Measurements from ENCODE around the gene COL26A1. TPM values are rescaled to one million over a fixed set of nuclear protein-coding genes. Genes with fewer than 3 reads are reported as not detected.

Gene COL26A1
- polyA plus RNA-seq, 1 donor from 2014 or later, result 36.6 TPM

GRCh38 chr7:101402081-101402779 lies 39.6 kb downstream of the COL26A1 start:
- Histone ChIP-seq H3K79me2 (replicated peaks; ENCODE audit: insufficient read depth, low read length) (no peaks in the 10 kb centered on the region), H3F3A (ENCODE audit: insufficient read depth, low read length, poor library complexity, severe bottlenecking) (no peaks in the 10 kb centered on the region), H3K36me3 (ENCODE audit: insufficient read depth, low read length) (no peaks in the 10 kb centered on the region), H3K27ac (ENCODE audit: low read length) (no peak overlapping the region), H3K4me2 (ENCODE audit: low read length) (no peak overlapping the region), H3K9ac (ENCODE audit: low read length) (no peak overlapping the region), H3K9me2 (ENCODE audit: insufficient read depth, low read length) (no peaks in the 10 kb centered on the region), H4K20me1 (ENCODE audit: insufficient read depth) (no peaks in the 10 kb centered on the region), H3K4me3 (ENCODE audit: low read length) (no peak overlapping the region), H3K9me3 (ENCODE audit: low read length) (no peaks in the 10 kb centered on the region), H2AFZ (ENCODE audit: low read depth, low read length) (no peak overlapping the region), H3K27me3 (ENCODE audit: insufficient read depth, low read depth, low read length) (no peaks in the 10 kb centered on the region)
- TF ChIP-seq REST (IDR thresholded peaks at IDR 0.05; ENCODE audit: borderline replicate concordance), result no peak

GRCh38 chr7:101402835-101403234 lies 40.2 kb downstream of the COL26A1 start:
- Histone ChIP-seq H3K4me2 (ENCODE audit: low read length) (no peak overlapping the region), H3K27me3 (ENCODE audit: insufficient read depth, low read depth, low read length) (no peaks in the 10 kb centered on the region), H2AFZ (ENCODE audit: low read depth, low read length) (no peak overlapping the region), H3K9ac (ENCODE audit: low read length) (no peak overlapping the region), H3K9me2 (ENCODE audit: insufficient read depth, low read length) (no peaks in the 10 kb centered on the region), H4K20me1 (ENCODE audit: insufficient read depth) (no peaks in the 10 kb centered on the region), H3K9me3 (ENCODE audit: low read length) (no peaks in the 10 kb centered on the region), H3K79me2 (replicated peaks; ENCODE audit: insufficient read depth, low read length) (no peaks in the 10 kb centered on the region), H3K4me3 (ENCODE audit: low read length) (no peak overlapping the region), H3F3A (ENCODE audit: insufficient read depth, low read length, poor library complexity, severe bottlenecking) (no peaks in the 10 kb centered on the region), H3K36me3 (ENCODE audit: insufficient read depth, low read length) (no peaks in the 10 kb centered on the region), H3K27ac (ENCODE audit: low read length) (no peak overlapping the region)
- TF ChIP-seq EP300 (conservative IDR thresholded peaks at IDR 0.05; ENCODE audit: poor library complexity, severe bottlenecking) (no peak), REST (IDR thresholded peaks at IDR 0.05; ENCODE audit: borderline replicate concordance) (no peak), TAF1 (IDR thresholded peaks at IDR 0.05; ENCODE audit: low read depth) (no peak), POLR2AphosphoS5 (IDR thresholded peaks at IDR 0.05) (no peak), SMC3 (conservative IDR thresholded peaks at IDR 0.05; ENCODE audit: poor library complexity) (no peak), RAD21 (conservative IDR thresholded peaks at IDR 0.05) (no peak), MXI1 (conservative IDR thresholded peaks at IDR 0.05; ENCODE audit: poor library complexity, severe bottlenecking) (no peak), CTCF (IDR thresholded peaks at IDR 0.05; ENCODE audit: poor library complexity, severe bottlenecking) (no peak), EZH2 (IDR thresholded peaks at IDR 0.05; ENCODE audit: borderline replicate concordance, insufficient read depth, low read length, poor library complexity, severe bottlenecking) (no peak)

All from neural cell (in vitro differentiated cells).